ENCODE measurements around the gene ACLY. TPM values are rescaled to one million over a fixed set of nuclear protein-coding genes. Genes with fewer than 3 reads are reported as not detected.
"Not testable (repeated sequence)": the region's sequence is repeated elsewhere in the genome, so short reads cannot be mapped to it uniquely, and the experiment has no call there.

Gene ACLY
- total and polyA plus RNA-seq, 2 experiments from 2014 or later = 119 to 439 TPM

- DNase-seq (ENCODE audit: low spot score); H3F3A ChIP-seq (replicated peaks; ENCODE audit: low read depth); H2AFZ ChIP-seq; H3K9me2 ChIP-seq (ENCODE audit: insufficient read depth); H3K27ac ChIP-seq (ENCODE audit: low read depth); H3K36me3 ChIP-seq (ENCODE audit: insufficient read depth); H3K27me3 ChIP-seq (ENCODE audit: insufficient read depth); ATAC-seq; H3K4me1 ChIP-seq (ENCODE audit: insufficient read depth); H4K20me1 ChIP-seq (replicated peaks; ENCODE audit: insufficient read depth); H3K79me2 ChIP-seq (replicated peaks; ENCODE audit: insufficient read depth); H3K9me3 Mint-ChIP-seq; H3K36me3 Mint-ChIP-seq (ENCODE audit: low read depth): not testable (repeated sequence)
- peaks cover 14% of the 10 kb centered on the region for H3K4me1 Mint-ChIP-seq
- H3K4me2 ChIP-seq = peak overlapping the region; percentile 77
- H3K27me3 Mint-ChIP-seq (ENCODE audit: insufficient read depth, low read depth, poor library complexity) = peaks cover 19% of the 10 kb centered on the region
- H3K4me3 Mint-ChIP-seq = peak overlapping the region; percentile 89
- H3K4me3 ChIP-seq = peak overlapping the region; percentile 64
- H3K27ac Mint-ChIP-seq = peak overlapping the region; percentile 75
These were observed 12.0 kb upstream of the ACLY start for GRCh38 chr17:41930833-41931156.

DNA sequence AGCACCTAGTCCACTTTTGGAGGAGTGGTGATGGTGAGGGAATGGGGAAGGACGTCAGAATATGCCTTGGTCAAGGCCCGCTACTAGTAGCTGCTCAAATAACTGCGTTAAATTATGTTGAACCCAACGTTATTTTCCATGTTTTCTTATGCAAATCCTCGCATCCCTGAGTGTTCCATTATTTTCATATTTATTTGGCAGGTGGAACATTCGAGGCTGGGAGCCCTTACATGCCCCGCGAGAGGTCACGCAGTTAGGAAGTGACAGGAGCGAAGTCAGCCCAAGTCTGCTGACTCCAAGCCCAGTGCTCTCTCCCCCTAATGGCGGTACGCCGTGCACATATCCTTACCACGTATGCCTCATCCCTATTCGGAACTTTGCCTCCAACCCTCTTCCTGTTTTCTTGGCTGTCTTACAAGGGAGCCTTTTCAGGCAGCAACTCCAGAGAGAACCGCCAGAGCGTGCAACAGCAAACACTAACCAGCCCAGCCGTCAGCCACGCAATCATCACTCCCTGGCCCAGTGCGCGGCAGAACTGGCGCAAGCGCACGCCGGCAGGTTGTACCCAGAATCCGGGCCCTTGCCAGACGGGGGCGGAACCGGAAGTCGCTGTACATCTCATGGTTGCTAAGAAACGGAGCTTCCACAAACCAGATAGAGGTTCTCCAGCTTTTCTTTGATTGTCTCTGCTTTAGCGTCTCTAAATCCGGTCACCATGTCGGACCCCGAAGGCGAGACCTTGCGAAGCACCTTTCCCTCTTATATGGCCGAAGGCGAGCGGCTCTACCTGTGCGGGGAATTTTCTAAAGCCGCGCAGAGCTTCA is 11.5 kb upstream of the ACLY start, which contains the start of gene ODAD4:
ODAD4 (plus strand) TSS at position 609 of the 824 bp plus-strand sequence; CDS start at position 716, 107 bp downstream.
- peaks cover 6% of the 10 kb centered on the region; the same call in 1 of the 2 replicates for H3K4me1 ChIP-seq (ENCODE audit: insufficient read depth)
- TF ChIP-seq CREB1 (CRISPR knock-in tag; IDR thresholded peaks at IDR 0.05; ENCODE audit: low read depth) (0 out of 2 replicates have a peak, but pooled peaks have one; percentile 38), POLR2AphosphoS5 (IDR thresholded peaks at IDR 0.05; ENCODE audit: low read depth) (peak; percentile 97), JUNB (IDR thresholded peaks at IDR 0.05; ENCODE audit: unreplicated experiment) (no peak), EZH2phosphoT487 (IDR thresholded peaks at IDR 0.05; ENCODE audit: unreplicated experiment) (no peak), CTCF (conservative IDR thresholded peaks at IDR 0.05; ENCODE audit: low read depth in 2 of 2) (peak; percentile 30 to 37; a peak in 3 of 4 replicates), ZNF331 (CRISPR knock-in tag; IDR thresholded peaks at IDR 0.05; ENCODE audit: low read depth) (no peak), ZNF114 (CRISPR knock-in tag; IDR thresholded peaks at IDR 0.05) (no peak)
- TF ChIP-seq, protein P1, sequence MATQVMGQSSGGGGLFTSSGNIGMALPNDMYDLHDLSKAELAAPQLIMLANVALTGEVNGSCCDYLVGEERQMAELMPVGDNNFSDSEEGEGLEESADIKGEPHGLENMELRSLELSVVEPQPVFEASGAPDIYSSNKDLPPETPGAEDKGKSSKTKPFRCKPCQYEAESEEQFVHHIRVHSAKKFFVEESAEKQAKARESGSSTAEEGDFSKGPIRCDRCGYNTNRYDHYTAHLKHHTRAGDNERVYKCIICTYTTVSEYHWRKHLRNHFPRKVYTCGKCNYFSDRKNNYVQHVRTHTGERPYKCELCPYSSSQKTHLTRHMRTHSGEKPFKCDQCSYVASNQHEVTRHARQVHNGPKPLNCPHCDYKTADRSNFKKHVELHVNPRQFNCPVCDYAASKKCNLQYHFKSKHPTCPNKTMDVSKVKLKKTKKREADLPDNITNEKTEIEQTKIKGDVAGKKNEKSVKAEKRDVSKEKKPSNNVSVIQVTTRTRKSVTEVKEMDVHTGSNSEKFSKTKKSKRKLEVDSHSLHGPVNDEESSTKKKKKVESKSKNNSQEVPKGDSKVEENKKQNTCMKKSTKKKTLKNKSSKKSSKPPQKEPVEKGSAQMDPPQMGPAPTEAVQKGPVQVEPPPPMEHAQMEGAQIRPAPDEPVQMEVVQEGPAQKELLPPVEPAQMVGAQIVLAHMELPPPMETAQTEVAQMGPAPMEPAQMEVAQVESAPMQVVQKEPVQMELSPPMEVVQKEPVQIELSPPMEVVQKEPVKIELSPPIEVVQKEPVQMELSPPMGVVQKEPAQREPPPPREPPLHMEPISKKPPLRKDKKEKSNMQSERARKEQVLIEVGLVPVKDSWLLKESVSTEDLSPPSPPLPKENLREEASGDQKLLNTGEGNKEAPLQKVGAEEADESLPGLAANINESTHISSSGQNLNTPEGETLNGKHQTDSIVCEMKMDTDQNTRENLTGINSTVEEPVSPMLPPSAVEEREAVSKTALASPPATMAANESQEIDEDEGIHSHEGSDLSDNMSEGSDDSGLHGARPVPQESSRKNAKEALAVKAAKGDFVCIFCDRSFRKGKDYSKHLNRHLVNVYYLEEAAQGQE (IDR thresholded peaks at IDR 0.05; ENCODE audit: unreplicated experiment) = no peak
- TF ChIP-seq, protein P2, sequence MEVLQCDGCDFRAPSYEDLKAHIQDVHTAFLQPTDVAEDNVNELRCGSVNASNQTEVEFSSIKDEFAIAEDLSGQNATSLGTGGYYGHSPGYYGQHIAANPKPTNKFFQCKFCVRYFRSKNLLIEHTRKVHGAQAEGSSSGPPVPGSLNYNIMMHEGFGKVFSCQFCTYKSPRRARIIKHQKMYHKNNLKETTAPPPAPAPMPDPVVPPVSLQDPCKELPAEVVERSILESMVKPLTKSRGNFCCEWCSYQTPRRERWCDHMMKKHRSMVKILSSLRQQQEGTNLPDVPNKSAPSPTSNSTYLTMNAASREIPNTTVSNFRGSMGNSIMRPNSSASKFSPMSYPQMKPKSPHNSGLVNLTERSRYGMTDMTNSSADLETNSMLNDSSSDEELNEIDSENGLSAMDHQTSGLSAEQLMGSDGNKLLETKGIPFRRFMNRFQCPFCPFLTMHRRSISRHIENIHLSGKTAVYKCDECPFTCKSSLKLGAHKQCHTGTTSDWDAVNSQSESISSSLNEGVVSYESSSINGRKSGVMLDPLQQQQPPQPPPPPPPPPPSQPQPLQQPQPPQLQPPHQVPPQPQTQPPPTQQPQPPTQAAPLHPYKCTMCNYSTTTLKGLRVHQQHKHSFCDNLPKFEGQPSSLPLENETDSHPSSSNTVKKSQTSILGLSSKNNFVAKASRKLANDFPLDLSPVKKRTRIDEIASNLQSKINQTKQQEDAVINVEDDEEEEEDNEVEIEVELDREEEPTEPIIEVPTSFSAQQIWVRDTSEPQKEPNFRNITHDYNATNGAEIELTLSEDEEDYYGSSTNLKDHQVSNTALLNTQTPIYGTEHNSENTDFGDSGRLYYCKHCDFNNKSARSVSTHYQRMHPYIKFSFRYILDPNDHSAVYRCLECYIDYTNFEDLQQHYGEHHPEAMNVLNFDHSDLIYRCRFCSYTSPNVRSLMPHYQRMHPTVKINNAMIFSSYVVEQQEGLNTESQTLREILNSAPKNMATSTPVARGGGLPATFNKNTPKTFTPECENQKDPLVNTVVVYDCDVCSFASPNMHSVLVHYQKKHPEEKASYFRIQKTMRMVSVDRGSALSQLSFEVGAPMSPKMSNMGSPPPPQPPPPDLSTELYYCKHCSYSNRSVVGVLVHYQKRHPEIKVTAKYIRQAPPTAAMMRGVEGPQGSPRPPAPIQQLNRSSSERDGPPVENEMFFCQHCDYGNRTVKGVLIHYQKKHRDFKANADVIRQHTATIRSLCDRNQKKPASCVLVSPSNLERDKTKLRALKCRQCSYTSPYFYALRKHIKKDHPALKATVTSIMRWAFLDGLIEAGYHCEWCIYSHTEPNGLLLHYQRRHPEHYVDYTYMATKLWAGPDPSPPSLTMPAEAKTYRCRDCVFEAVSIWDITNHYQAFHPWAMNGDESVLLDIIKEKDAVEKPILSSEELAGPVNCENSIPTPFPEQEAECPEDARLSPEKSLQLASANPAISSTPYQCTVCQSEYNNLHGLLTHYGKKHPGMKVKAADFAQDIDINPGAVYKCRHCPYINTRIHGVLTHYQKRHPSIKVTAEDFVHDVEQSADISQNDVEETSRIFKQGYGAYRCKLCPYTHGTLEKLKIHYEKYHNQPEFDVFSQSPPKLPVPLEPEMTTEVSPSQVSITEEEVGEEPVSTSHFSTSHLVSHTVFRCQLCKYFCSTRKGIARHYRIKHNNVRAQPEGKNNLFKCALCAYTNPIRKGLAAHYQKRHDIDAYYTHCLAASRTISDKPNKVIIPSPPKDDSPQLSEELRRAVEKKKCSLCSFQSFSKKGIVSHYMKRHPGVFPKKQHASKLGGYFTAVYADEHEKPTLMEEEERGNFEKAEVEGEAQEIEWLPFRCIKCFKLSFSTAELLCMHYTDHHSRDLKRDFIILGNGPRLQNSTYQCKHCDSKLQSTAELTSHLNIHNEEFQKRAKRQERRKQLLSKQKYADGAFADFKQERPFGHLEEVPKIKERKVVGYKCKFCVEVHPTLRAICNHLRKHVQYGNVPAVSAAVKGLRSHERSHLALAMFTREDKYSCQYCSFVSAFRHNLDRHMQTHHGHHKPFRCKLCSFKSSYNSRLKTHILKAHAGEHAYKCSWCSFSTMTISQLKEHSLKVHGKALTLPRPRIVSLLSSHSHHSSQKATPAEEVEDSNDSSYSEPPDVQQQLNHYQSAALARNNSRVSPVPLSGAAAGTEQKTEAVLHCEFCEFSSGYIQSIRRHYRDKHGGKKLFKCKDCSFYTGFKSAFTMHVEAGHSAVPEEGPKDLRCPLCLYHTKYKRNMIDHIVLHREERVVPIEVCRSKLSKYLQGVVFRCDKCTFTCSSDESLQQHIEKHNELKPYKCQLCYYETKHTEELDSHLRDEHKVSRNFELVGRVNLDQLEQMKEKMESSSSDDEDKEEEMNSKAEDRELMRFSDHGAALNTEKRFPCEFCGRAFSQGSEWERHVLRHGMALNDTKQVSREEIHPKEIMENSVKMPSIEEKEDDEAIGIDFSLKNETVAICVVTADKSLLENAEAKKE (CRISPR knock-in tag; IDR thresholded peaks at IDR 0.05) = no peak

More for the DNA sequence above, 11.5 kb upstream of the ACLY start, which contains the start of gene ODAD4:
- H3K9me3 Mint-ChIP-seq = no peaks in the 10 kb centered on the region; the same call in 2 of the 3 replicates
- peak within 1 kb of the TSS; percentile 75 for H3K27ac Mint-ChIP-seq
- ATAC-seq = peak; percentile 99
- H3K27ac ChIP-seq (ENCODE audit: low read depth) = peak within 1 kb of the TSS; percentile 27; the same call in 1 of the 2 replicates
- no peaks in the 10 kb centered on the region for H3K27me3 ChIP-seq (ENCODE audit: insufficient read depth)
- peaks cover 19% of the 10 kb centered on the region for H3K27me3 Mint-ChIP-seq (ENCODE audit: insufficient read depth, low read depth, poor library complexity)
- peaks cover 3% of the 10 kb centered on the region; the same call in 1 of the 2 replicates for H3F3A ChIP-seq (replicated peaks; ENCODE audit: low read depth)
- H3K9me2 ChIP-seq (ENCODE audit: insufficient read depth) = no peaks in the 10 kb centered on the region
- peak within 1 kb of the TSS; percentile 77 for H3K4me2 ChIP-seq
- DNase-seq (ENCODE audit: low spot score) = peak; percentile 99
- no peaks in the 10 kb centered on the region for H3K36me3 Mint-ChIP-seq (ENCODE audit: low read depth)
- no peaks in the 10 kb centered on the region; the same call in 1 of the 2 replicates for H3K79me2 ChIP-seq (replicated peaks; ENCODE audit: insufficient read depth)
- H3K4me3 ChIP-seq = peak within 1 kb of the TSS; percentile 64
- H4K20me1 ChIP-seq (replicated peaks; ENCODE audit: insufficient read depth) = no peaks in the 10 kb centered on the region; the same call in 1 of the 2 replicates
- H3K4me3 Mint-ChIP-seq = peak within 1 kb of the TSS; percentile 89
- peaks cover 14% of the 10 kb centered on the region for H3K4me1 Mint-ChIP-seq
- peak within 1 kb of the TSS; percentile 70 for H2AFZ ChIP-seq
- no peaks in the 10 kb centered on the region for H3K36me3 ChIP-seq (ENCODE audit: insufficient read depth)

All from GM23338 (cell line).